Measurements from ENCODE around the gene SHE.

The SHE gene

DNA sequence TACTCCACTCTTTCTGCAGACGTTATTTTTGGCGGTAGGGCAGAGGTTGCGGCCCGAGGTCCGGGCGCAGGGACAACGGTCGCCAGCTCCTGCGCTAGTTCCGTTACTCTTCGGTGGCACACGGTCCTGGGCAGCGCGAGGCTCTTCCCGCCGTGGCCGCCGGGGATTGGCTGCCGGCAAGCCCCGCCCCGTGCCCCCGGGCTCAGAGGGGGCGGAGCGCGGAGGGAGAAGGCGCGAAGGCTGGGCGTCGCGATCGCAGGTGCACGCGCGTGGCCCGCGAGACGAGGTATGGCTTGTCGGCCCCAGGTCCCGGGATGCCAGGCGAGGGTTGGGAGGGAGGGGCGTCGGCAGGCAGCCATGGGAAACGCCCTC lies 518 bp upstream of the SHE start:
- Histone ChIP-seq H3K9me3 (ENCODE audit: control insufficient read depth, low read length) (no peaks in the 10 kb centered on the region), H3K4me1 (ENCODE audit: control insufficient read depth, insufficient read depth, low read length) (peaks cover 5% of the 10 kb centered on the region), H3K4me3 (ENCODE audit: low read length) (no peak overlapping the region), H3K36me3 (ENCODE audit: control insufficient read depth, insufficient read depth, low read length) (no peaks in the 10 kb centered on the region), H3K9ac (ENCODE audit: low read length) (no peak overlapping the region), H3K27me3 (ENCODE audit: control insufficient read depth, insufficient read depth, low read length) (peaks cover 52% of the 10 kb centered on the region)

DNA sequence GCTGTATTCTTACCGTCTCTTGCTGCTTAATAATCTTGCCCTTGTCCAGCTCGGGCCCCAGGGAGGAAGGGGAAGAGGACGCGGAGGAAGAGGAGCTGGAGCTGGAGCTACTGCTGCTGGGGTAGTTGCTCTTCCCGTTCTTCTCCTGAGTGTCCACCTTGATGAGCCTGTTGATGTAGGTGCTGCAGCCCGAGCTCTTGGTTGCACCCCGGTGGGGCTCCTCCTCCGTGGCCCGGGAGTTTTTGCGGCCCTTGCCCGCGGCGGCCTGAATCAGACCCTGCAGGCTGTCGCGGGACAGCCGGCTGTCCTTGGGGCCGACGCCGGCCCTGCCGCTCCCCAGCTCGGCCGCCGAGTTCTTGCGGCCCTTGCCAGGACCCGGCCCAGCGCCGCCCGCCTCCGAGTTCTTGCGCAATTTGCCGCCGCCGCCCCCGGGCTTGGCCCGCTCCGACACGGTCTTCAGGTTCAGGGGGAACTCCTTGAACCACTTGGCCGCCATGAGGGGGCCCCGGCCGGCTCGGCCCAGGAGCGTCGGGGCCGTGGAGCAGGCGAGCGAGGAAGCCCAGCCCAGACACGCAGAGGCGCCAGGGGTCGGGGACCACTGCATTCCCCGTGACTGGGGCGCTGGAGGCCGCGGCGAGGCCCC lies 668 bp downstream of the SHE start:
- H3K9ac ChIP-seq (ENCODE audit: low read length), result peak overlapping the region; percentile 29
- H3K4me1 ChIP-seq (ENCODE audit: control insufficient read depth, insufficient read depth, low read length), result peaks cover 5% of the 10 kb centered on the region
- H3K9me3 ChIP-seq (ENCODE audit: control insufficient read depth, low read length), result no peaks in the 10 kb centered on the region
- H3K36me3 ChIP-seq (ENCODE audit: control insufficient read depth, insufficient read depth, low read length), result no peaks in the 10 kb centered on the region
- H3K27me3 ChIP-seq (ENCODE audit: control insufficient read depth, insufficient read depth, low read length), result peaks cover 52% of the 10 kb centered on the region
- H3K4me3 ChIP-seq (ENCODE audit: low read length), result no peak overlapping the region

DNA sequence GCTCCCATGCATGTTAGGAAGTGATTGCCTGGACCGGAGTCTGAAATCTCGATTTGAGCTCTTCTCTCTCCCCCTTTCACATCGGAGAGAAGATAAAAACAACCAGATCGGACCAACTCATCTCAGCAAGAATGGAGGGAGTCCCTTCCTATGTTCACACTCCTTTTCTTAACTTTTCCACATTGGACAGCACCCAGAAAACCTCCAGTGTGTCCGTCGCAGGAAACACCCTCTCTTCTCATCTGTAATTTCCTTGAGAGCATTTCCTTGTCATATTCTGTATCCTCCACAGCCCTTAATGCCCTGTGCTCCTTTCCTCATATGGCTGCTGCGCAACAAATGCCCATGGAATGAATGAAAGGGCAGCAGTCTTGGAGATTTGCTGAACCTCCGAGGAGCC lies 1.7 kb downstream of the SHE start:
- Histone ChIP-seq H3K4me1 (ENCODE audit: control insufficient read depth, insufficient read depth, low read length) (peaks cover 5% of the 10 kb centered on the region), H3K36me3 (ENCODE audit: control insufficient read depth, insufficient read depth, low read length) (no peaks in the 10 kb centered on the region), H3K4me3 (ENCODE audit: low read length) (no peak overlapping the region), H3K9ac (ENCODE audit: low read length) (no peak overlapping the region), H3K9me3 (ENCODE audit: control insufficient read depth, low read length) (no peaks in the 10 kb centered on the region), H3K27me3 (ENCODE audit: control insufficient read depth, insufficient read depth, low read length) (peaks cover 49% of the 10 kb centered on the region)

DNA sequence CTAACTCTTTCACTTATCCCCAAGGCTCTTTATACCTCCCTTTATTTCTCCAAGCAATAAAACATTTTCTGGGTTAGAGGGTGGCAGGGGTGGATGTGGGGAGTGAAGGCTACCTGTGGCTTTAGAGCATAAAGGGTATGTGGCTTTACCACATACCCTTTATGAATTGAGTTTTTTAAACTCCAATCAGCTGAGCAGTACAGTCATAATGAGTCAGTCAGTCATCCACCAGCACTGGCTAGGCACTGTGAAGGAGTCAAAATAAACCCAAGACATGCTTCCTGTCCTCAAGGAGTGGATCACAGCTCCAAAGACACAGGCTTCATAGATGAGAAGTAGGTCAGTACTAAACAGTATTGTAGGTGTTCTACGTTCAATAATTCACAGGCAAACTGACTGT lies 2.8 kb downstream of the SHE start:
- no peak overlapping the region for H3K4me3 ChIP-seq (ENCODE audit: low read length)
- H3K27me3 ChIP-seq (ENCODE audit: control insufficient read depth, insufficient read depth, low read length), result peaks cover 49% of the 10 kb centered on the region

DNA sequence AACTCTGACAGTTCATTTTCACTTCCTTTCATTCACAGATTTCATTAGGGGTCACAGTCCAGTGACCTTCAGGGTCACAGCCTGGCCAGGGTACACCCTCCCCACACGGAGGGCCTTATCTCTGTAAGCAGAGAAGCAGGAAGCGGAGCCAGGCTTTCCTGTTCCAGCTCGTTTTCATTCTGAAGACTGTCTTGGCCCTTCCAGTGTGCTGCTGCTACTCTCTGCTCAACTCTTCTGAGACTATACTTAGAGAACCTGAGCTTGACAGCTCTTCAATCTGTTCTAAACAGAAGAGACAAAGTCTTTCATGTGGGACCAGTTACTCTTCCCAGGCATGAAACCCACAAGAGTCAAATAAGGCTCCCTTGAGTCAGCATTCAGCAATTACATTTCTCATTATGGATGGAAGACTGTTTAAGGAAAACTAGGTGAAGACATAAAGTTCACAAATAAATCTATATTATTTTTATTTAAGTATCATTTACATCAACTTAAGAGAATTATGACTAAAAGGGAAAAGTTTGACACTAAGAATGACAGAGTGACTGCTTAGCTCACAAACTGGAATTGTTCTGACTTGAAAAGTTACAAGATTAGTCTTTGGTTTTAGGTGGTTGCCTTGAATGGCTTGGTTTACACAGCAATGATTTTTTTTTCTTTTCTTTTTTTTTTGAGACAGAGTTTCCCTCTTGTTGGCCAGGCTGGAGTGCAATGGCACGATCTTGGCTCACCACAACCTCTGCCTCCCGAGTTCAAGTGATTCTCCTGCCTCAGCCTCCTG lies 5.0 kb downstream of the SHE start:
- Histone ChIP-seq H3K9me3 (ENCODE audit: control insufficient read depth, low read length) (no peaks in the 10 kb centered on the region), H3K27me3 (ENCODE audit: control insufficient read depth, insufficient read depth, low read length) (peaks cover 33% of the 10 kb centered on the region), H3K4me3 (ENCODE audit: low read length) (no peak overlapping the region), H3K4me1 (ENCODE audit: control insufficient read depth, insufficient read depth, low read length) (peaks cover 5% of the 10 kb centered on the region), H3K9ac (ENCODE audit: low read length) (no peak overlapping the region), H3K36me3 (ENCODE audit: control insufficient read depth, insufficient read depth, low read length) (no peaks in the 10 kb centered on the region)

More for the DNA sequence above, 2.8 kb downstream of the SHE start:
- Histone ChIP-seq H3K9me3 (ENCODE audit: control insufficient read depth, low read length) (no peaks in the 10 kb centered on the region), H3K4me1 (ENCODE audit: control insufficient read depth, insufficient read depth, low read length) (peaks cover 5% of the 10 kb centered on the region), H3K9ac (ENCODE audit: low read length) (no peak overlapping the region), H3K36me3 (ENCODE audit: control insufficient read depth, insufficient read depth, low read length) (no peaks in the 10 kb centered on the region)

DNA sequence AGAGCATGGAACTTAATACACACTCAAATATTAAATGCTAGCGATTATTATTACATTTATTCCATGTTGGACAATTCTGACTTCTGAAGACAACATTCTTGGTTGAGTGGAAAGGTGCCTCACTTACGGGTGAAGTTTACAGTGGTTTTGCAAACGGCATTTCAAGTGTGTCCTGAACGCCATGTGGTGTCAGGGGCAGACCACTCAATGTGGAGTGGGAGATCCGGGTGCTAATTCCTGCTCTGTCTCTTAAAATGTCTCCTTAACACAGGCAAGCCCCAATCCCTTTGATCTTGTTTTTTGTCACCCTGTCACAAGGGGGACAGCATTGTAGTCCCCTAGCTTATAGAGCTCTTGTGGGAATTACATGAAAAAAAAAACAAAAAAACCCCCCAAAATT lies 5.8 kb downstream of the SHE start:
- H3K27me3 ChIP-seq (ENCODE audit: control insufficient read depth, insufficient read depth, low read length), result peaks cover 25% of the 10 kb centered on the region

DNA sequence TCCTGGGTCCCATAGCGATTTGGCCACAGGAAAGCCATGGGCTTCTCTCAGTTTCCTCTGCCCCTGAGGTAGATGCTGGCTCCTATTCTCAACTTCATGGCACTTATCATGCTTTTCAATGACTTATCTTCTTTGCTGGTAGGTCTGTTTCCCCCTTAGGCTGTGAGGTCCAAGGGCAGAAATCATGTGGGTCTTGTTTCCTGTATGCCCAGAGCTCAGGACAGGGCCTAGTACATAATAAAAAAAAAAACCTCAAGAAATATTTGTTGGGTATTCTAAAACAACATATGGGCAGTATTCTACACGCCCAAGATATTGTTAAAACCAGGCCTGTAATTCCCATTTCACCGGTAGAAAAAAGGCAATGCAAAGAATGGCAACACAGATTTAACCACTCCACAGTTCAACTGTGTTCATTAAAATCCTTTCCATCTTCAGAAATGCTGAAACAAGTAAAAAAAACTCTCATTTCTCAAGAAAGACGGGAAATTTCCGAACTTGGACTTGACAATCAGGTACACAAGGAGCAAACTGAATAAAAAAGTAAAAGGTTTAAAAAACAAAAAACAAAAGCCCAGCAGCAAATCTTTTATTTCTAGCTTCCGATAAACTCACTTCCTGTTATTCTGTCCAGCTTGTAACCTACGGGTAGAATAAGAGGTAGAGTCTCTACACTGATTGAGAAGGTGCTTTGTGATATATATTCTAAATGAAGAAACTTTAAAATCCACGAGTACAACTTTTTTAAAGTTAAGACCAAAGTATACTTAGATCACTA lies 6.5 kb downstream of the SHE start:
- H3K4me3 ChIP-seq (ENCODE audit: low read length), result no peak overlapping the region
- peaks cover 18% of the 10 kb centered on the region for H3K27me3 ChIP-seq (ENCODE audit: control insufficient read depth, insufficient read depth, low read length)
- no peaks in the 10 kb centered on the region for H3K4me1 ChIP-seq (ENCODE audit: control insufficient read depth, insufficient read depth, low read length)
- H3K9me3 ChIP-seq (ENCODE audit: control insufficient read depth, low read length), result no peaks in the 10 kb centered on the region
- H3K9ac ChIP-seq (ENCODE audit: low read length), result no peak overlapping the region
- no peaks in the 10 kb centered on the region for H3K36me3 ChIP-seq (ENCODE audit: control insufficient read depth, insufficient read depth, low read length)

More for the DNA sequence above, 5.8 kb downstream of the SHE start:
- Histone ChIP-seq H3K9me3 (ENCODE audit: control insufficient read depth, low read length) (no peaks in the 10 kb centered on the region), H3K36me3 (ENCODE audit: control insufficient read depth, insufficient read depth, low read length) (no peaks in the 10 kb centered on the region), H3K4me1 (ENCODE audit: control insufficient read depth, insufficient read depth, low read length) (peaks cover 2% of the 10 kb centered on the region), H3K9ac (ENCODE audit: low read length) (no peak overlapping the region), H3K4me3 (ENCODE audit: low read length) (no peak overlapping the region)

DNA sequence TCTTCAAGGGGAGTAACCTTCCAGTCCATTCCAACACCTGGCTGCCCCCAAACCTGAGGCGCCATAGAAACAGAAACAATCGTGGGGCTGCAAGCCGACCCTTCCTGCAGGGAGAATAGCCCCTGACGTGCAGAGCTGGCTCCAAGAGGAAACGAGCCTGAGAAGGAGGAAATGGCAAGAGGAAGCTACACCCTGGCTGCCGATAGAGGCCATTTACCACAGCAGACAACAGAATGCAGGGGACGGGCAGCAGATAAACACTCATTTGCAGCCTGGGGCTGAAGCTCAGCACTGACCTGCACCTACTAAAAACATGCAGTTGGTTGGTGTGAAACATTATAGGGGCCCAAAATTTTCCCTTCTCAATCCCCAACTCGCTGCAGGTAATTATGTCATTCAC lies 8.9 kb downstream of the SHE start:
- Histone ChIP-seq H3K27me3 (ENCODE audit: control insufficient read depth, insufficient read depth, low read length) (no peaks in the 10 kb centered on the region), H3K4me3 (ENCODE audit: low read length) (no peak overlapping the region), H3K9ac (ENCODE audit: low read length) (no peak overlapping the region), H3K36me3 (ENCODE audit: control insufficient read depth, insufficient read depth, low read length) (no peaks in the 10 kb centered on the region), H3K4me1 (ENCODE audit: control insufficient read depth, insufficient read depth, low read length) (no peaks in the 10 kb centered on the region), H3K9me3 (ENCODE audit: control insufficient read depth, low read length) (no peaks in the 10 kb centered on the region)

DNA sequence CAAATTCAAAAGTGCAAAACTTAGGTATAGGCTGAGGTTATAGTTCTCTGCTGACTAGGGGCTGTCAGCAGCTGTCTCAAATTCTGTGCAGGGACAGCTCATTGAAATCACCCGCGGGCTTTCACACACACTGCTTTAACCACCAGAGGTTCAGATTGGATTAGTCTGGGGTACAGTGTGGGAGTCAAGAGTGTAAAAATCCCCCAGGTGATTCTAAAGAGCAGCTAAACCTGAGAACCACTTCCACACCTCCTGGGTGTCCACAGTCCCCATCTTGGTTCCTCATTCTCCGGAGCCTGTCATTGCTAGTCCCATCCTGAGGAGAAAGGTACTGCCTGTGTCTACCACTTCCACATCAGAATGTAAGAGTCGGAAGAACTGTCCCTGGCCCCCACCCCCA lies 10.1 kb downstream of the SHE start:
- Histone ChIP-seq H3K27me3 (ENCODE audit: control insufficient read depth, insufficient read depth, low read length) (no peaks in the 10 kb centered on the region), H3K4me3 (ENCODE audit: low read length) (no peak overlapping the region), H3K4me1 (ENCODE audit: control insufficient read depth, insufficient read depth, low read length) (no peaks in the 10 kb centered on the region)

DNA sequence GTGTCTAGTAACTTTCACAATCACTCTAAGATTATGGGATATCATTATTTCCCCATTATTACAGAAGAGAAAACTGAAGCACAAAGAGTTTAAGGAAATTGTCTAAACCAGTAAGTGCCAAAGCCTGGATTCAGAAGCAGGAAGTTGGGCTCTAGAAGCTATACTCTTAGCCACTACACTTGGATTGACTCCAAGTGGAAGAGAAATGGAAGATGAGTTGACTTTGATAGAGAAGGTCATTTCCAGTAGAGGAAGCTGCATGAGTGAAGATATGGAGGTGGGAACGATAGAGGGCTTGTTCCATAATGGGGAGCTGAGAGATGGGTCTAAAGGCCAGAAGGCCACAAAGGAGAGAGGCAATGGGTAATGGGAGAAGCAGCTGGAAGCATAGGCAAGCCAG lies 11.9 kb downstream of the SHE start:
- H3K4me1 ChIP-seq (ENCODE audit: control insufficient read depth, insufficient read depth, low read length), result no peaks in the 10 kb centered on the region
- no peaks in the 10 kb centered on the region for H3K9me3 ChIP-seq (ENCODE audit: control insufficient read depth, low read length)

More for the DNA sequence above, 10.1 kb downstream of the SHE start:
- Histone ChIP-seq H3K9me3 (ENCODE audit: control insufficient read depth, low read length) (no peaks in the 10 kb centered on the region), H3K36me3 (ENCODE audit: control insufficient read depth, insufficient read depth, low read length) (no peaks in the 10 kb centered on the region), H3K9ac (ENCODE audit: low read length) (no peak overlapping the region)

DNA sequence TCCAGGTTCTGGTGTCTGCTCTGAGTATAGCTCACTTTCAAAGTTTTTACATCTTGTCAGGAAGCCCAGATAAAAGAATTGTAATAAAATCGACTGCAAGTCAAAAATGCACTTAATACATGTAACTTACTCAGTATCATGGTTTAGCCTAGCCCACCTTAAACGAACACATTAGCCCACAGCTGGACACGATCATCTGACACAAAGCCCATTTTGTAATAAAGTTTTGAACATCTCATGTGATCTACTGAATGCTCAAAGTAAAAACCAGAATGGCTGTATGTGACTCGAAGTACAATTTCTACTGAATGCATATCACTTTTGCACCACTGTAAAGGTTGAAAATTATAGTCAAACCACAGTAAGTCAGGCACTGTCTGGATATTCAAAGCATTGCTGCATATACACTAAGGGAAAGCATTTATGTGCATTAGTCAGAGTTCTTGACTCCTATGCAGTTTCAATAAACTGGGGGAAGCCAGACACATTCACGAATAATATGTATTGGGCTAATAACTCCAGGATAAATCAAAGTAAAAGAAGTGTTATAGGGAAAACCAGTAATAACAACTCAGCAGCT lies 12.4 kb downstream of the SHE start:
- Histone ChIP-seq H3K27me3 (ENCODE audit: control insufficient read depth, insufficient read depth, low read length) (no peaks in the 10 kb centered on the region), H3K36me3 (ENCODE audit: control insufficient read depth, insufficient read depth, low read length) (no peaks in the 10 kb centered on the region), H3K4me3 (ENCODE audit: low read length) (no peak overlapping the region), H3K9me3 (ENCODE audit: control insufficient read depth, low read length) (no peaks in the 10 kb centered on the region), H3K4me1 (ENCODE audit: control insufficient read depth, insufficient read depth, low read length) (no peaks in the 10 kb centered on the region), H3K9ac (ENCODE audit: low read length) (no peak overlapping the region)

More for the DNA sequence above, 11.9 kb downstream of the SHE start:
- Histone ChIP-seq H3K27me3 (ENCODE audit: control insufficient read depth, insufficient read depth, low read length) (no peaks in the 10 kb centered on the region), H3K9ac (ENCODE audit: low read length) (no peak overlapping the region), H3K36me3 (ENCODE audit: control insufficient read depth, insufficient read depth, low read length) (no peaks in the 10 kb centered on the region), H3K4me3 (ENCODE audit: low read length) (no peak overlapping the region)

DNA sequence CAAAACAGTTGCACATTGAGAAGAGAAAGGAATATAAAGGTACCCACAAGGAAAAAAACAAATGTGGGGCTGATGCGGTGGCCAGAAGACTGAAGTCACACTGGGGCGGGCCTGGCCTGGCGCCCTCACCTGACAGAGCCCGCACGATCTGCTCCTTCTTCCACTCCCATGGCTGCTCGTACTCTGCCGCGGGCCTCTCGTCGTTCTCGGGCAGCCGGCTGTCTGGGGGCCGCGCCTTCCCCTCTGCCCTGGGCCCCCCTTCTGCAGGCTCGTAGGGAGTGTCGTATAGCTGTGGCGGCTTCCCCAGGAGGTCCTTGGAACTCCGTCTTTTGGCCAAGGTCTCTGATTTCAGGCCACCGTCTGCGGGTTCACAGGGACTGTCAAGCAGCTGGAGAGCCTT lies 13.3 kb downstream of the SHE start:
- H3K4me3 ChIP-seq (ENCODE audit: low read length), result no peak overlapping the region
- no peaks in the 10 kb centered on the region for H3K9me3 ChIP-seq (ENCODE audit: control insufficient read depth, low read length)
- H3K9ac ChIP-seq (ENCODE audit: low read length), result no peak overlapping the region
- H3K4me1 ChIP-seq (ENCODE audit: control insufficient read depth, insufficient read depth, low read length), result no peaks in the 10 kb centered on the region
- no peaks in the 10 kb centered on the region for H3K36me3 ChIP-seq (ENCODE audit: control insufficient read depth, insufficient read depth, low read length)
- no peaks in the 10 kb centered on the region for H3K27me3 ChIP-seq (ENCODE audit: control insufficient read depth, insufficient read depth, low read length)

Measured in mucosa of stomach (tissue), 1 donor.